T-helper 2 cell treated with Interferon-gamma antibody and Interleukin-4, amounts not matched to agents 5 μg/mL and 100 μg/mL, for 36 hours (primary cell): Measurements from ENCODE around the gene WASF1.
"Not testable (repeated sequence)": the region's sequence is repeated elsewhere in the genome, so short reads cannot be mapped to it uniquely, and the experiment has no call there.

Experiments
- DNase-seq: peaks from one replicate; pipeline ENCODE4 v3.0.0; 2021; ENCODE audit warnings: low spot score
- H3K27ac Mint-ChIP-seq: one replicate; pipeline ENCODE4 v1.8.0; 2021; ENCODE audit warnings: mild to moderate bottlenecking, mixed read lengths
- H3K27me3 Mint-ChIP-seq: one replicate; pipeline ENCODE4 v1.8.0; 2021; ENCODE audit warnings: low read depth, mixed read lengths
- H3K36me3 Mint-ChIP-seq: one replicate; pipeline ENCODE4 v1.8.0; 2021; ENCODE audit warnings: low read depth, mixed read lengths
- H3K4me1 Mint-ChIP-seq: one replicate; pipeline ENCODE4 v1.8.0; 2021; ENCODE audit warnings: low read depth, mixed read lengths
- H3K4me3 Mint-ChIP-seq: one replicate; pipeline ENCODE4 v1.8.0; 2022; ENCODE audit warnings: mild to moderate bottlenecking, moderate library complexity, mixed read lengths
- H3K9me3 Mint-ChIP-seq: one replicate; pipeline ENCODE4 v1.8.0; 2021; ENCODE audit warnings: mixed read lengths

Gene WASF1

GRCh38 chr6:110137924-110138887 lies 41.3 kb downstream of the WASF1 start:
- Mint-ChIP-seq H3K9me3 (peaks cover 4% of the 10 kb centered on the region), H3K36me3 (no peaks in the 10 kb centered on the region), H3K4me1 (no peaks in the 10 kb centered on the region), H3K4me3 (no peak overlapping the region), H3K27ac (no peak overlapping the region), H3K27me3 (peaks cover 2% of the 10 kb centered on the region)
- DNase-seq, result no peak

- no peaks in the 10 kb centered on the region for H3K4me1 Mint-ChIP-seq
Measured at GRCh38 chr6:110130362-110130761, 49.1 kb downstream of the WASF1 start.

GRCh38 chr6:110128418-110128817 lies 51.1 kb downstream of the WASF1 start:
- H3K4me1 Mint-ChIP-seq, result no peaks in the 10 kb centered on the region
- H3K27ac Mint-ChIP-seq, result no peak overlapping the region
- no peaks in the 10 kb centered on the region for H3K36me3 Mint-ChIP-seq
- H3K27me3 Mint-ChIP-seq, result no peaks in the 10 kb centered on the region
- H3K4me3 Mint-ChIP-seq, result no peak overlapping the region
- DNase-seq, result no peak
- H3K9me3 Mint-ChIP-seq, result no peaks in the 10 kb centered on the region

More at GRCh38 chr6:110130362-110130761, 49.1 kb downstream of the WASF1 start:
- Mint-ChIP-seq H3K9me3 (no peaks in the 10 kb centered on the region), H3K4me3 (no peak overlapping the region), H3K27ac (no peak overlapping the region), H3K27me3 (no peaks in the 10 kb centered on the region), H3K36me3 (no peaks in the 10 kb centered on the region)
- DNase-seq, result no peak

- Mint-ChIP-seq H3K4me3 (no peak overlapping the region), H3K4me1 (no peaks in the 10 kb centered on the region), H3K27me3 (no peaks in the 10 kb centered on the region), H3K36me3 (no peaks in the 10 kb centered on the region), H3K27ac (no peak overlapping the region), H3K9me3 (no peaks in the 10 kb centered on the region)
- no peak for DNase-seq
Measured at GRCh38 chr6:110125361-110125760, 54.1 kb downstream of the WASF1 start.

- H3K27me3 Mint-ChIP-seq, H3K36me3 Mint-ChIP-seq, H3K4me3 Mint-ChIP-seq, H3K27ac Mint-ChIP-seq, H3K4me1 Mint-ChIP-seq, DNase-seq, H3K9me3 Mint-ChIP-seq: not testable (repeated sequence)
Measured at GRCh38 chr6:110121655-110122054, 57.8 kb downstream of the WASF1 start.

GRCh38 chr6:110116258-110116657 lies 63.2 kb downstream of the WASF1 start:
- no peaks in the 10 kb centered on the region for H3K4me1 Mint-ChIP-seq
- peaks cover 2% of the 10 kb centered on the region for H3K27me3 Mint-ChIP-seq
- no peaks in the 10 kb centered on the region for H3K36me3 Mint-ChIP-seq
- H3K27ac Mint-ChIP-seq, result no peak overlapping the region
- H3K4me3 Mint-ChIP-seq, result no peak overlapping the region
- DNase-seq, result no peak
- no peaks in the 10 kb centered on the region for H3K9me3 Mint-ChIP-seq

- Mint-ChIP-seq H3K4me1 (no peaks in the 10 kb centered on the region), H3K27ac (no peak overlapping the region), H3K9me3 (no peaks in the 10 kb centered on the region), H3K27me3 (peaks cover 2% of the 10 kb centered on the region), H3K4me3 (no peak overlapping the region), H3K36me3 (no peaks in the 10 kb centered on the region)
- no peak for DNase-seq
Measured at GRCh38 chr6:110114004-110114403, 65.5 kb downstream of the WASF1 start.

- no peaks in the 10 kb centered on the region for H3K4me1 Mint-ChIP-seq
- no peak overlapping the region for H3K27ac Mint-ChIP-seq
- H3K36me3 Mint-ChIP-seq, result no peaks in the 10 kb centered on the region
- H3K4me3 Mint-ChIP-seq, result no peak overlapping the region
- DNase-seq, result no peak
- no peaks in the 10 kb centered on the region for H3K9me3 Mint-ChIP-seq
- H3K27me3 Mint-ChIP-seq, result no peaks in the 10 kb centered on the region
Measured at GRCh38 chr6:110105296-110105695, 74.2 kb downstream of the WASF1 start.

GRCh38 chr6:110103260-110103659 lies 76.2 kb downstream of the WASF1 start:
- DNase-seq, result no peak
- no peaks in the 10 kb centered on the region for H3K4me1 Mint-ChIP-seq
- no peaks in the 10 kb centered on the region for H3K36me3 Mint-ChIP-seq
- H3K27me3 Mint-ChIP-seq, result no peaks in the 10 kb centered on the region
- no peak overlapping the region for H3K27ac Mint-ChIP-seq
- no peak overlapping the region for H3K4me3 Mint-ChIP-seq
- no peaks in the 10 kb centered on the region for H3K9me3 Mint-ChIP-seq

GRCh38 chr6:110102411-110102810 lies 77.1 kb downstream of the WASF1 start:
- no peaks in the 10 kb centered on the region for H3K27me3 Mint-ChIP-seq
- no peak overlapping the region for H3K27ac Mint-ChIP-seq
- no peak overlapping the region for H3K4me3 Mint-ChIP-seq
- no peaks in the 10 kb centered on the region for H3K36me3 Mint-ChIP-seq
- H3K9me3 Mint-ChIP-seq, result no peaks in the 10 kb centered on the region
- no peaks in the 10 kb centered on the region for H3K4me1 Mint-ChIP-seq
- DNase-seq, result no peak

GRCh38 chr6:110101885-110102284 lies 77.6 kb downstream of the WASF1 start:
- H3K4me3 Mint-ChIP-seq, result no peak overlapping the region
- DNase-seq, result no peak
- H3K27ac Mint-ChIP-seq, result no peak overlapping the region
- no peaks in the 10 kb centered on the region for H3K9me3 Mint-ChIP-seq
- H3K36me3 Mint-ChIP-seq, result no peaks in the 10 kb centered on the region
- no peaks in the 10 kb centered on the region for H3K4me1 Mint-ChIP-seq
- H3K27me3 Mint-ChIP-seq, result no peaks in the 10 kb centered on the region

- no peaks in the 10 kb centered on the region for H3K36me3 Mint-ChIP-seq
- no peak overlapping the region for H3K4me3 Mint-ChIP-seq
- H3K9me3 Mint-ChIP-seq, result no peaks in the 10 kb centered on the region
- peaks cover 5% of the 10 kb centered on the region for H3K27me3 Mint-ChIP-seq
- no peak overlapping the region for H3K27ac Mint-ChIP-seq
- H3K4me1 Mint-ChIP-seq, result no peaks in the 10 kb centered on the region
- DNase-seq, result no peak
Measured at GRCh38 chr6:110098511-110099116, 80.9 kb downstream of the WASF1 start.

- H3K4me1 Mint-ChIP-seq, result no peaks in the 10 kb centered on the region
- peaks cover 5% of the 10 kb centered on the region for H3K27me3 Mint-ChIP-seq
- no peak for DNase-seq
- no peak overlapping the region for H3K27ac Mint-ChIP-seq
- no peaks in the 10 kb centered on the region for H3K36me3 Mint-ChIP-seq
- H3K9me3 Mint-ChIP-seq, result no peaks in the 10 kb centered on the region
- no peak overlapping the region for H3K4me3 Mint-ChIP-seq
Measured at GRCh38 chr6:110097443-110097842, 82.0 kb downstream of the WASF1 start.

- Mint-ChIP-seq H3K27ac (no peak overlapping the region), H3K27me3 (peaks cover 5% of the 10 kb centered on the region), H3K4me3 (no peak overlapping the region), H3K4me1 (no peaks in the 10 kb centered on the region), H3K36me3 (no peaks in the 10 kb centered on the region), H3K9me3 (no peaks in the 10 kb centered on the region)
- DNase-seq, result no peak
Measured at GRCh38 chr6:110095935-110096334, 83.5 kb downstream of the WASF1 start.
